ENCODE measurements around the gene HIVEP3. TPM values are rescaled to one million over a fixed set of nuclear protein-coding genes. Genes with fewer than 3 reads are reported as not detected.

HIVEP3 gene
- total RNA-seq, 2 experiments from 2014 or later = 18.6 to 20.4 TPM

DNA sequence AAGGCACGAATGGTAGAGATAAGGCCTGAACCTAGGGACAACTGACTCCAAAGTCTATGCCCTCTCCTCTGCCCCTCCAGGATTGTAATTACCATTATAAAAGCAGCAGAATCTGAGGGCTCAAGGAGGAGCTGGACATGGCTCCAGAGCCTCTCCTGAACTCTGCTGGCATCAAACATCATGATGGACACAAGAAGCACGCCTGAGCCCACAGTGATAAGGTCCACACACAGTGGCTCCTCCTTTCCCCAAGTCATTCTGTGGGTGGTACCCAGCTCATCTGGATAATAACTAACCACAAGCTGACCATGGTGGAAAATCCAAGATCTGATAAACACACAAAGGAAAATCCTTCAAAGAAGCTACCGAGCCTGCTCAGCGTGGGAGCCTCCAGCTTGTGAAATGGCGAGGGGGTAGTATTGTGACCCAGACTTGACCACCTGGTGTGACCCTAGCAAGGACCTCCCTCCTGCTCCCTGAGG is 85.2 kb downstream of the HIVEP3 start:
- DNase-seq (no peak), ATAC-seq (no peak)
- Mint-ChIP-seq H3K27me3 (no peaks in the 10 kb centered on the region), H3K27ac (no peak overlapping the region), H3K9me3 (no peaks in the 10 kb centered on the region), H3K4me3 (no peak overlapping the region), H3K36me3 (ENCODE audit: low read depth) (no peaks in the 10 kb centered on the region), H3K4me1 (ENCODE audit: low read depth) (no peaks in the 10 kb centered on the region)
- TF ChIP-seq, protein P1, sequence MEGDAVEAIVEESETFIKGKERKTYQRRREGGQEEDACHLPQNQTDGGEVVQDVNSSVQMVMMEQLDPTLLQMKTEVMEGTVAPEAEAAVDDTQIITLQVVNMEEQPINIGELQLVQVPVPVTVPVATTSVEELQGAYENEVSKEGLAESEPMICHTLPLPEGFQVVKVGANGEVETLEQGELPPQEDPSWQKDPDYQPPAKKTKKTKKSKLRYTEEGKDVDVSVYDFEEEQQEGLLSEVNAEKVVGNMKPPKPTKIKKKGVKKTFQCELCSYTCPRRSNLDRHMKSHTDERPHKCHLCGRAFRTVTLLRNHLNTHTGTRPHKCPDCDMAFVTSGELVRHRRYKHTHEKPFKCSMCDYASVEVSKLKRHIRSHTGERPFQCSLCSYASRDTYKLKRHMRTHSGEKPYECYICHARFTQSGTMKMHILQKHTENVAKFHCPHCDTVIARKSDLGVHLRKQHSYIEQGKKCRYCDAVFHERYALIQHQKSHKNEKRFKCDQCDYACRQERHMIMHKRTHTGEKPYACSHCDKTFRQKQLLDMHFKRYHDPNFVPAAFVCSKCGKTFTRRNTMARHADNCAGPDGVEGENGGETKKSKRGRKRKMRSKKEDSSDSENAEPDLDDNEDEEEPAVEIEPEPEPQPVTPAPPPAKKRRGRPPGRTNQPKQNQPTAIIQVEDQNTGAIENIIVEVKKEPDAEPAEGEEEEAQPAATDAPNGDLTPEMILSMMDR (IDR thresholded peaks at IDR 0.05) = no peak
- CTCF ChIA-PET = interaction anchor here (1.0 kb wide), 1 partner anchor 87 kb away, joined by 3 read pairs; no protein-coding TSS in a partner anchor
- POLR2A ChIA-PET = no interaction called here
- intact Hi-C loops (cut with micrococcal nuclease) = no loop called here

DNA sequence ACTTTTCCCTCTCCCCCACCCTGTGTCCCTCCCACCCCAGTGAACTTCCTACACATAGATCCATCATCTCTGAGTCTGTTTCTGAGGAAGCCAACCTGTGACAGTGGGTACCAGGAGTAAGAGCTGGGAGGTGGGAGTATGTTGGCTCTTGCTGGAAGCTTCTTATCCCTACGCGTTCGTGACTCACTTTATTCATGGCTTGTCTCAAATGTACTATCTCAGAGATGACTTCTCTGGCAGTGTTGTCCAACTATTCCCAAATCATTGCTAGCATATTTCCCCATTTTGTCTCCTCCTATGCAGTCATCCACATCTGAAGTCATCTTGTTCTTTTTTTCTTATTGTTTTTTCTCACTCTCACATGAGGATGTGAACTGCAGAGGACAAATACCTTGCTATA is 88.0 kb downstream of the HIVEP3 start:
- CTCF ChIA-PET = no interaction called here
- no peaks in the 10 kb centered on the region for H3K9me3 Mint-ChIP-seq
- no peak for DNase-seq
- no peaks in the 10 kb centered on the region for H3K27me3 Mint-ChIP-seq
- TF ChIP-seq, protein P1 (IDR thresholded peaks at IDR 0.05) = no peak
- ATAC-seq = no peak
- no peaks in the 10 kb centered on the region for H3K4me1 Mint-ChIP-seq (ENCODE audit: low read depth)
- H3K36me3 Mint-ChIP-seq (ENCODE audit: low read depth) = no peaks in the 10 kb centered on the region
- intact Hi-C loops (cut with micrococcal nuclease) = no loop called here
- H3K4me3 Mint-ChIP-seq = no peak overlapping the region
- no peak overlapping the region for H3K27ac Mint-ChIP-seq
- POLR2A ChIA-PET = interaction anchor here (0.5 to 0.8 kb wide), 2 partner anchors 32 to 199 kb away, joined by 3 read pairs; no protein-coding TSS in a partner anchor

GRCh38 chr1:41827991-41828570 is 90.6 kb downstream of the HIVEP3 start:
- ChIA-PET POLR2A (interaction anchor here (0.8 kb wide), 1 partner anchor 16 kb away, joined by 3 read pairs; no protein-coding TSS in a partner anchor), CTCF (interaction anchor here (0.9 kb wide), 1 partner anchor 255 kb away, joined by 3 read pairs; no protein-coding TSS in a partner anchor)
- no peak for DNase-seq
- H3K4me1 Mint-ChIP-seq (ENCODE audit: low read depth) = no peaks in the 10 kb centered on the region
- H3K9me3 Mint-ChIP-seq = no peaks in the 10 kb centered on the region
- no peak overlapping the region for H3K4me3 Mint-ChIP-seq
- no peak for ATAC-seq
- no peak overlapping the region for H3K27ac Mint-ChIP-seq
- H3K36me3 Mint-ChIP-seq (ENCODE audit: low read depth) = no peaks in the 10 kb centered on the region
- intact Hi-C loops (cut with micrococcal nuclease) = no loop called here
- TF ChIP-seq, protein P1 (IDR thresholded peaks at IDR 0.05) = no peak
- no peaks in the 10 kb centered on the region for H3K27me3 Mint-ChIP-seq

- no peak for ATAC-seq
- Mint-ChIP-seq H3K4me3 (no peak overlapping the region), H3K27me3 (no peaks in the 10 kb centered on the region), H3K9me3 (no peaks in the 10 kb centered on the region), H3K27ac (no peak overlapping the region), H3K36me3 (ENCODE audit: low read depth) (no peaks in the 10 kb centered on the region), H3K4me1 (ENCODE audit: low read depth) (peaks cover 9% of the 10 kb centered on the region)
- TF ChIP-seq, protein P1 (IDR thresholded peaks at IDR 0.05) = no peak
- DNase-seq = no peak
- ChIA-PET POLR2A (no interaction called here), CTCF (interaction anchor here (1.4 kb wide), 1 partner anchor 11 kb away, joined by 4 read pairs; no protein-coding TSS in a partner anchor)
- intact Hi-C loops (cut with micrococcal nuclease) = no loop called here
These were observed 95.3 kb downstream of the HIVEP3 start for GRCh38 chr1:41823471-41823870.

GRCh38 chr1:41822866-41823265 is 95.9 kb downstream of the HIVEP3 start:
- no peaks in the 10 kb centered on the region for H3K9me3 Mint-ChIP-seq
- intact Hi-C loops (cut with micrococcal nuclease) = no loop called here
- ATAC-seq (no peak), DNase-seq (no peak)
- H3K27me3 Mint-ChIP-seq = no peaks in the 10 kb centered on the region
- H3K4me1 Mint-ChIP-seq (ENCODE audit: low read depth) = peaks cover 11% of the 10 kb centered on the region
- H3K27ac Mint-ChIP-seq = no peak overlapping the region
- ChIA-PET CTCF (interaction anchor here (0.8 kb wide), 1 partner anchor 11 kb away, joined by 3 read pairs; no protein-coding TSS in a partner anchor), POLR2A (no interaction called here)
- no peak overlapping the region for H3K4me3 Mint-ChIP-seq
- TF ChIP-seq, protein P1 (IDR thresholded peaks at IDR 0.05) = no peak
- no peaks in the 10 kb centered on the region for H3K36me3 Mint-ChIP-seq (ENCODE audit: low read depth)
